KMS-11 (cell line): ENCODE measurements around the gene METTL22.

Source experiments
- H2AFZ ChIP-seq: fragments of 200-600 bp; sonication (generic); 2 replicates; pipeline ENCODE4 v1.6.1; 2016; ENCODE audit warnings: antibody characterized with exemption, mixed run types, low read depth
- H3K27ac ChIP-seq: fragments of 200-600 bp; sonication (generic); 2 replicates; pipeline ENCODE4 v1.6.1; 2016; ENCODE audit warnings: mild to moderate bottlenecking, mixed run types
- H3K27me3 ChIP-seq: fragments of 200-600 bp; sonication (generic); 2 replicates; pipeline ENCODE4 v1.6.1; 2017; ENCODE audit warnings: mild to moderate bottlenecking, low read depth, mixed run types, moderate library complexity; ENCODE audit not compliant: insufficient read depth
- H3K36me3 ChIP-seq: fragments of 200-600 bp; sonication (generic); 2 replicates; pipeline ENCODE4 v1.6.1; 2017; ENCODE audit warnings: mild to moderate bottlenecking, mixed run types; ENCODE audit not compliant: insufficient read depth
- H3K4me1 ChIP-seq: fragments of 200-600 bp; sonication (generic); 2 replicates; pipeline ENCODE4 v1.6.1; 2016; ENCODE audit warnings: mild to moderate bottlenecking, low read depth, mixed run types; ENCODE audit not compliant: poor library complexity, severe bottlenecking
- H3K4me2 ChIP-seq: fragments of 200-600 bp; sonication (generic); 2 replicates; pipeline ENCODE4 v1.7.0; 2016; ENCODE audit warnings: mild to moderate bottlenecking, mixed run types
- H3K4me3 ChIP-seq: fragments of 200-600 bp; sonication (generic); IDR thresholded peaks from 2 replicates; pipeline ENCODE4 v1.6.1; 2017; ENCODE audit warnings: low read depth, low read length, mixed read lengths; ENCODE audit not compliant: insufficient read depth
- H3K79me2 ChIP-seq: fragments of 200-600 bp; sonication (generic); 2 replicates; pipeline ENCODE4 v1.6.1; 2016; ENCODE audit warnings: low read depth, mixed run types; ENCODE audit not compliant: insufficient read depth
- H3K9ac ChIP-seq: fragments of 200-600 bp; sonication (generic); 2 replicates; pipeline ENCODE4 v1.6.1; 2016; ENCODE audit warnings: mild to moderate bottlenecking, mixed run types
- H4K20me1 ChIP-seq: fragments of 200-600 bp; sonication (generic); 2 replicates; pipeline ENCODE4 v1.6.1; 2016; ENCODE audit warnings: mild to moderate bottlenecking, mixed run types; ENCODE audit not compliant: insufficient read depth
- CTCF ChIP-seq: fragments of 200-600 bp; sonication (generic); conservative IDR thresholded peaks from 2 replicates; pipeline ENCODE4 v1.6.1; 2017; ENCODE audit warnings: low read depth, mild to moderate bottlenecking, antibody characterized with exemption, low read length, moderate library complexity, mixed read lengths

METTL22 gene

GRCh38 chr16:8619671-8620370 lies 1.7 kb upstream of the METTL22 start:
- no peaks in the 10 kb centered on the region for H3K36me3 ChIP-seq
- H3K27me3 ChIP-seq: no peaks in the 10 kb centered on the region
- H3K4me1 ChIP-seq: peaks cover 7% of the 10 kb centered on the region
- no peaks in the 10 kb centered on the region for H4K20me1 ChIP-seq
- no peak overlapping the region for H3K4me3 ChIP-seq
- no peak overlapping the region for H2AFZ ChIP-seq
- no peak overlapping the region for H3K27ac ChIP-seq
- H3K9ac ChIP-seq: no peak overlapping the region
- H3K4me2 ChIP-seq: no peak overlapping the region
- H3K79me2 ChIP-seq: peaks cover 32% of the 10 kb centered on the region
- TF ChIP-seq CTCF: no peak

- H3K79me2 ChIP-seq: peaks cover 32% of the 10 kb centered on the region
- no peaks in the 10 kb centered on the region for H3K27me3 ChIP-seq
- H2AFZ ChIP-seq: peak overlapping the region; percentile 91; the same call in 1 of the 2 replicates
- no peak overlapping the region for H3K27ac ChIP-seq
- no peak overlapping the region for H3K4me3 ChIP-seq
- H3K9ac ChIP-seq: no peak overlapping the region
- no peaks in the 10 kb centered on the region for H4K20me1 ChIP-seq
- no peak for TF ChIP-seq CTCF
- no peaks in the 10 kb centered on the region; the same call in 1 of the 2 replicates for H3K36me3 ChIP-seq
- H3K4me1 ChIP-seq: peaks cover 7% of the 10 kb centered on the region
- H3K4me2 ChIP-seq: no peak overlapping the region
Measured at GRCh38 chr16:8620535-8620934, 963 bp upstream of the METTL22 start.

GRCh38 chr16:8621222-8621571 lies 301 bp upstream of the METTL22 start:
- H2AFZ ChIP-seq: peak overlapping the region; percentile 91

GRCh38 chr16:8622315-8622656 lies 788 bp downstream of the METTL22 start:
- Histone ChIP-seq H4K20me1 (no peaks in the 10 kb centered on the region), H3K36me3 (peaks cover 2% of the 10 kb centered on the region; the same call in 1 of the 2 replicates), H3K4me2 (peak overlapping the region; percentile 88), H3K27me3 (no peaks in the 10 kb centered on the region), H3K9ac (peak overlapping the region; percentile 88; the same call in 1 of the 2 replicates), H3K27ac (peak overlapping the region; percentile 37; the same call in 1 of the 2 replicates), H2AFZ (peak overlapping the region; percentile 91), H3K4me3 (peak overlapping the region; percentile 68), H3K4me1 (peaks cover 7% of the 10 kb centered on the region), H3K79me2 (peaks cover 32% of the 10 kb centered on the region)
- no peak for TF ChIP-seq CTCF

More at GRCh38 chr16:8621222-8621571, 301 bp upstream of the METTL22 start:
- no peak overlapping the region for H3K27ac ChIP-seq
- no peaks in the 10 kb centered on the region for H4K20me1 ChIP-seq
- H3K36me3 ChIP-seq: peaks cover 2% of the 10 kb centered on the region; the same call in 1 of the 2 replicates
- H3K4me1 ChIP-seq: peaks cover 7% of the 10 kb centered on the region
- peak overlapping the region; percentile 88; the same call in 1 of the 2 replicates for H3K4me2 ChIP-seq
- H3K79me2 ChIP-seq: peaks cover 32% of the 10 kb centered on the region
- TF ChIP-seq CTCF: no peak
- no peak overlapping the region for H3K4me3 ChIP-seq
- H3K27me3 ChIP-seq: no peaks in the 10 kb centered on the region
- peak overlapping the region; percentile 88 for H3K9ac ChIP-seq
